GM19438 (cell line): Measurements from ENCODE around the gene PRSS12.

Experiments
- ATAC-seq: cut with Tn5 transposase; IDR thresholded peaks from one replicate; pipeline ENCODE4 v1.9.1; 2021; ENCODE audit warnings: low read depth; ENCODE audit not compliant: unreplicated experiment

PRSS12 gene

DNA sequence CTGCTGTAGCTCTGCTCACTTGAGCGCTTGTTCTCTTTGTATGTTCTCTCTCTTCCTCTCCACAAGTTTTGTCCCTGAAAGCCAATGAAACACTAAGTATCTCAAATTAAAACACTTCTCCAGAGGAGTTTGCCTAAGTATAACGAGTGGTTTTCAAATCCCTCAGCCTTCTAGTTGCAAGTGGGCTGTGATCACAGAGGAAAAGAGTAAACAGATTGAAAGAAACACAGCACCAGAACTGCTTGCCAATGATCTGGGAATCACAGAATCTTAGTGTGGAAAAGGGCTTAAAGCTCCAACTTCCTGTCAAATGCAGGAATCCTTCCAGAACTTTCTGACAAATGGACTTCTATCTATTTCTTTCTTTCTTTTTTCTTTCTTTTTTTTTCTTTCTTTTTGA is 4.8 kb upstream of the PRSS12 start:
- ATAC-seq: no peak

GRCh38 chr4:118356731-118357130 is 3.9 kb upstream of the PRSS12 start:
- ATAC-seq: no peak

DNA sequence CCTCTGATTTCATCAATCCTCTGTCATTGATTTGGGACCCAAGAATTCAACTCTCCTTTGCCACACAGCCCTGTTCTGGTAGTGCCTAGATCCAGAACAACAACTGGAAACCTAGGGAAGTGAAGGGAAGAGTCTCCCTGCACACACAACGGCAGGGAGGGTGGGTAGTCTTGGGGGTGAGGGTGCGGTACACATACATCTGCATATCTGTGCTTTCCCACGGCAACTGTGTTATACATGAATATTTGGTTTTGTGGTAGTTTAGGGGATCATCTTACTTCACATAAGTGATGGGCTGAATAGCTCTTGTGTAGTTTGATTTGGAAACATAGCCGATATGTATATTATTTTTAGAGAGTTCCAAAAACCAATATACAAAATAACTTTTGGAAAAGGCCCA is 3.3 kb upstream of the PRSS12 start:
- ATAC-seq: no peak

- no peak for ATAC-seq
These were observed 2.1 kb upstream of the PRSS12 start for GRCh38 chr4:118354913-118355312.

GRCh38 chr4:118353534-118354030 is 779 bp upstream of the PRSS12 start:
- ATAC-seq: no peak

GRCh38 chr4:118351851-118352827 is 664 bp downstream of the PRSS12 start:
- ATAC-seq: peak; percentile 8

DNA sequence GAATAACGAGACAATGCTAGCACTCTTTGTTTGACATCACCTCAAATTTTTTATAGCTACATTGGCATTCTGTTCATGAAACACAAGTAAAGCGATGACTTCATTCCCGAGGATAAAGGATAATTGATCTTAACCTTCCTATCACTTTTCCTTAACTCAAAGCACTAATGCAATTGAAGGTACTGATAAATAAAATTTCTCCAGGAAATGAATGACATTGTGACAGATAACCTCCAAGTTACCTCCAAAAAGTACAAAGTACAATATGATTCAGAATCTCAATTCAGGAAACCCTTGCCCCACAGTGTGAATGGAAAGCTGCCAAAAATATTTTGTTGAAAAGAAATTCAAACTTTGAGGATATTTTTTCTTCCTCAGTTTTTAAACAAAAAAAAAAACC is 1.8 kb downstream of the PRSS12 start:
- no peak for ATAC-seq

DNA sequence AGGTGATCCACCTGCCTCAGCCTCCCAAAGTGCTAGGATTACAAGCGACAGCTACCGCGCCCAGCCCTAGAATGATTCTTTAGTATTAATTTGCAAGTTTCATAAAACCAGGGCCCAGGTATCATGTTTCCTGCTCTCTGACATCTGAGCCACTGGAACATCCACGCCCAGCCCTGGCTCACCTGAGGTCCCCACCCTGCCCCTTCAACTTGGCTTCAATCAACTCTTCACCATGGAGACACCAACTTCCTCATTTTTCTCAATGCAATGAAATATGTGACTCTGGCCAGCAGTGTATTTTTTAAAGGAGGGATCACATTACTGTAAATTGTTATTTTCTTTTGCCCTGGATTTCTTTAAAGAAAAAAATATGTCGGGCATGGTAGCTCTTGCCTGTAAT is 3.9 kb downstream of the PRSS12 start:
- ATAC-seq: no peak

- no peak for ATAC-seq
These were observed 6.3 kb downstream of the PRSS12 start for GRCh38 chr4:118346495-118346894.

GRCh38 chr4:118345813-118346212 is 7.0 kb downstream of the PRSS12 start:
- no peak for ATAC-seq

DNA sequence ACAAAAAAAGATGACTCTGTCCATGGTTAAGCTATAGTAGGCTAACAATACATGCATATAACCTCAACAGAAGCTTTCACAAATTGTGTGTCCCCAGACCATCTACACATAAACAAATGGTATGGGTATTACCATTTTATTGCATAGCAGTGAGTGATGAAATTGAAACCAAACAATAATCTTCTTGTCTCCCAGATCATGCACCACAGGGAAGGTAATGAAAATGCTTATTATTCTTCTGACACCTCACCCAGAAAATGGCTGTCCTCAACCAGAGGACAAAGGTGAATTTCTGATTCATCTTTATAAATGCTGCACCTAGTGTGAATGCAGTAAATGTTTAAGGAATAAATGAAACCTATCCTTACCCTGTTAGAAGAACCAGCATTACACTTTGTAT is 8.0 kb downstream of the PRSS12 start:
- ATAC-seq: no peak

DNA sequence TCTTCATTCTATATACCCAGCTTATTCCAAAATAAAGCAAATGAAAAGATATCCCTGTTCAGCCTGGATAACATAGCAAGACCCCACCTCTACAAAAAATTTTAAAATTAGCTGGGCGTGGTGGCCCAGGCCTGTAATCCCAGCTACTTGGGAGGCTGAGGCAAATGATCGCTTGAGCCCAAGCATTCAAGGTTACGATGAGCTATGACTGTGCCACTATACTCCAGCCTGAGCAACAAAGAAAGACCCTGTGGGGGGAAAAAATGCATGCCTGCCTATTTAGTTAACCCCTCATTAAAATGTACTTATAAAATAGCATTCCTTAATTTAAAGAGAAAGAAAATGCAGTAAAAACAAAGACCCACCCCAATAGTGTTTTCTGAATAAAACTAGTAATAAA is 9.3 kb downstream of the PRSS12 start:
- no peak for ATAC-seq

DNA sequence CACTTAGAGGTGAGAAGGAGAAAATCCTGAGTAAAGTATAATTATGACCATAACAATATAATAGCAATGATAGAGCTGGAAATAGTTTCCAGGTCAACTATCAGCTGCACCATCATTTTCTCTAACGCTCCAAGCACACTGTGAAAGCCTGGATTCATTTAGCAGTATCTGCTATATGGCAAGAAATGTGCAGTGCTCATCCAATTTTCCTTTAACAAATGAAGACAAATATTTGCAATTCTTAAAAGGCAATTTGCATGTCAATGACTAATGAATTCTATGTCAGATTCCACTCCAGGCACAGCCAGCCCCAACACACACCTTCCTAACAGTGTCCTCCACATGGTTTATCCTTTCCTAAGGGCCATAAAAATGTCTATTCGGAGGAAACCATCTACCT is 12.7 kb downstream of the PRSS12 start:
- no peak for ATAC-seq

- no peak for ATAC-seq
These were observed 13.6 kb downstream of the PRSS12 start for GRCh38 chr4:118338981-118339765.

GRCh38 chr4:118338518-118338917 is 14.3 kb downstream of the PRSS12 start:
- ATAC-seq: no peak

DNA sequence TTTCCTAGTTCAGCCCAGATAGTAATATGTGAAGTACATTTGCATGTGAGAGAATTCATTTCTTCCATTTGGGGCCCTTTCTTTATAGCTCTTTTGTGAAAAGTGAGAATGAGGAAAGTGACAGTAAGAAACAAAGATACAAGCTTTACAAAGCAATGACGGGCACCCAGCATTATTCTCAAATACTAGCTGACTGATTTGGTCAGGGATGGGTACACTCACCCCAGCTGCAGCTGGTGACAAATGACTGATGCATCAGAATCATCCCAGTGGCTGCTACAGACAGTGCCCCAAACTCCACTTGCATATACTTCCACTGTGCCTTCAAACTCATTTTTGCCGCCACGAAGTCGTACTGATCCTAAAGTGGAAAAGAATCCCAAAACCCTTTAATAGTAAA is 14.8 kb downstream of the PRSS12 start:
- ATAC-seq: no peak

DNA sequence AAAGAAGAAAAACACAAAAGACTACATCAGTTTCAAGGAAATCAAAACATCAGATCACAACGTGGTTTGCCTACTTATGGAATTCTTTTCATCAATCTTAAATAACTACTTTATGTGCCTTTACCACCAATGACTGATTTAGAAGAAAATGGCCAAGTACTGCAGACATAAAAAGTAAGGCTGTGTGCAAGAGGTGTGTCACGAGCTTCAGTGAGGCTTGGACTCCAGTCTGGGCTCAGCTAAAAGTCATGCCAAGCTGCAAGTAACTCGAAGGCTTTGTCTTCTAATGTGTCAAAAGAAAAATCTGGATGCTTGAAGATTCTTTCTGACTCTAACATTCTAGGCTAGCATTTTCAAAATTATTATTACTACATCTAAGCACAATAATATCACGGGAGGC is 17.0 kb downstream of the PRSS12 start:
- no peak for ATAC-seq

GRCh38 chr4:118335324-118335723 is 17.5 kb downstream of the PRSS12 start:
- no peak for ATAC-seq

DNA sequence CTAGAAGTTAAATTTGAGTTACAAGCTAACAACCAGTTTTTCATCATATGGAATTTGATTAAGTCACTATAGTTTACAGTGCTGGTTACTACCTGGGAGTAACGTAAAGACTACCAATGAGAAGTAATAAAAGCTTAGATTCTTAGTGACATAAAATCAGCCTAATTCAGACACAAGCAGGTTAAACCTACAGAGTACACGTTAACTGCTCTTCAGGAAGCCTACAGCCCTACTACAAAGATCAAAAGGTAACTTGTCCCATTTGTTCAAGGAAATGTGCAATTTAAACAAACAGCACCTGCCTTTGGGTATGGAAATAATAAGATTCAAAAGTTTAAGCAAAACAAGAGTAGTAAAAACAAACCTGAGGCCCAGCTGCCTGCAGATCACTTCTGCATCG is 21.5 kb downstream of the PRSS12 start:
- ATAC-seq: no peak

- ATAC-seq: no peak
These were observed 23.0 kb downstream of the PRSS12 start for GRCh38 chr4:118329849-118330248.

GRCh38 chr4:118327554-118328241 is 25.1 kb downstream of the PRSS12 start:
- ATAC-seq: no peak
